Thoracic aorta (tissue), 2 donors: ENCODE data around the gene NOL3. TPM values are rescaled to one million over a fixed set of nuclear protein-coding genes. Genes with fewer than 3 reads are reported as not detected.

Source experiments
- ATAC-seq: fragments of 150-250 bp; one replicate; pipeline ENCODE4 v1.8.0; 2017; ENCODE audit warnings: low read depth; ENCODE audit not compliant: insufficient number of reproducible peaks, low FRiP score
- DNase-seq: peaks from one replicate; pipeline ENCODE4 v3.0.0-alpha.2; 2020; ENCODE audit warnings: low spot score
- H3K27ac ChIP-seq, 2 donors: fragments of 200-600 bp; sonication (generic); 1 replicate in 1 of 2; 2 replicates in 1 of 2; pipeline ENCODE4 v1.5.1; 2016; ENCODE audit warnings: mild to moderate bottlenecking in 2 of 2, moderate library complexity in 2 of 2
- H3K27me3 ChIP-seq: fragments of 200-600 bp; sonication (generic); replicated peaks from 2 replicates; pipeline ENCODE4 v1.6.0; 2016; ENCODE audit warnings: mild to moderate bottlenecking; ENCODE audit not compliant: insufficient read depth
- H3K36me3 ChIP-seq: fragments of 200-600 bp; sonication (generic); one replicate; pipeline ENCODE4 v1.5.1; 2016
- H3K4me1 ChIP-seq, 2 donors: fragments of 200-600 bp; sonication (generic); 1 replicate in 1 of 2; 2 replicates in 1 of 2; pipeline versions ENCODE4 v1.5.1 to v1.6.0; 2016; ENCODE audit warnings: low read depth in 2 of 2, mild to moderate bottlenecking in 1 of 2; ENCODE audit not compliant: control insufficient read depth in 1 of 2
- H3K4me3 ChIP-seq: fragments of 200-600 bp; sonication (generic); 2 replicates; pipeline ENCODE4 v1.5.1; 2016; ENCODE audit warnings: mild to moderate bottlenecking
- H3K9me3 ChIP-seq: fragments of 200-600 bp; sonication (generic); 2 replicates; pipeline ENCODE4 v1.5.1; 2016
- CTCF ChIP-seq: fragments of 200-600 bp; sonication (generic); IDR thresholded peaks from one replicate; pipeline ENCODE4 v1.5.1; 2019; ENCODE audit warnings: antibody characterized with exemption
- total RNA-seq, 2 donors: library from RNA; depleted of rRNA; stranded (reverse); fragments of >200 nt; gene quantifications; one replicate each; pipeline versions ENCODE4 v1.1.0 to v1.2.3, GENCODE V29; 2016

NOL3 gene
- total RNA-seq, 2 donors from 2014 or later = 43.5 to 80.8 TPM

- no peak for ATAC-seq
- no peak for TF ChIP-seq CTCF
- no peaks in the 10 kb centered on the region for H3K27me3 ChIP-seq
- no peaks in the 10 kb centered on the region for H3K9me3 ChIP-seq
- no peak for DNase-seq
- no peaks in the 10 kb centered on the region for H3K36me3 ChIP-seq
- peaks cover 32 to 57% of the 10 kb centered on the region in 2 donors for H3K4me1 ChIP-seq
- H3K4me3 ChIP-seq = peak overlapping the region; percentile 75
- peak overlapping the region; percentile 77 for H3K27ac ChIP-seq
Observed at GRCh38 chr16:67163164-67163998, 7.0 kb upstream of the NOL3 start.

- no peaks in the 10 kb centered on the region for H3K27me3 ChIP-seq
- no peak for TF ChIP-seq CTCF
- DNase-seq (no peak), ATAC-seq (no peak)
- no peaks in the 10 kb centered on the region for H3K9me3 ChIP-seq
- no peaks in the 10 kb centered on the region for H3K36me3 ChIP-seq
- peak overlapping the region; percentile 77 for H3K27ac ChIP-seq
- H3K4me1 ChIP-seq = peaks cover 28 to 55% of the 10 kb centered on the region in 2 donors
- peak overlapping the region; percentile 75 for H3K4me3 ChIP-seq
Observed at GRCh38 chr16:67163999-67164558, 6.3 kb upstream of the NOL3 start.

GRCh38 chr16:67164599-67165061 is 5.7 kb upstream of the NOL3 start, which contains the start of gene HSF4:
HSF4 (plus strand) TSS chr16:67164745; CDS start chr16:67164812, 67 bp downstream.
- TF ChIP-seq CTCF = no peak
- H3K27me3 ChIP-seq = no peaks in the 10 kb centered on the region
- no peaks in the 10 kb centered on the region for H3K36me3 ChIP-seq
- peak within 1 kb of the TSS; percentile 75 for H3K4me3 ChIP-seq
- ATAC-seq (no peak), DNase-seq (no peak)
- H3K4me1 ChIP-seq = peaks cover 34 to 57% of the 10 kb centered on the region in 2 donors
- peak within 1 kb of the TSS; percentile 77 for H3K27ac ChIP-seq
- no peaks in the 10 kb centered on the region for H3K9me3 ChIP-seq

- peak overlapping the region in 1 of 2 donors; percentile 77 for H3K27ac ChIP-seq
- no peaks in the 10 kb centered on the region for H3K27me3 ChIP-seq
- H3K9me3 ChIP-seq = no peaks in the 10 kb centered on the region
- no peak for TF ChIP-seq CTCF
- H3K4me1 ChIP-seq = peaks cover 39 to 64% of the 10 kb centered on the region in 2 donors
- H3K4me3 ChIP-seq = peak overlapping the region; percentile 75
- H3K36me3 ChIP-seq = no peaks in the 10 kb centered on the region
- ATAC-seq (no peak), DNase-seq (no peak)
Observed at GRCh38 chr16:67165121-67166078, 4.9 kb upstream of the NOL3 start.
